ELF-1 (cell line): ENCODE data around the gene ADIPOR2.
"Not testable (repeated sequence)": the region's sequence is repeated elsewhere in the genome, so short reads cannot be mapped to it uniquely, and the experiment has no call there.

Experiments used
- DNase-seq: peaks from one replicate; pipeline ENCODE4 v3.0.0-alpha.2; 2016; ENCODE audit warnings: low read depth, low spot score

Gene ADIPOR2

DNA sequence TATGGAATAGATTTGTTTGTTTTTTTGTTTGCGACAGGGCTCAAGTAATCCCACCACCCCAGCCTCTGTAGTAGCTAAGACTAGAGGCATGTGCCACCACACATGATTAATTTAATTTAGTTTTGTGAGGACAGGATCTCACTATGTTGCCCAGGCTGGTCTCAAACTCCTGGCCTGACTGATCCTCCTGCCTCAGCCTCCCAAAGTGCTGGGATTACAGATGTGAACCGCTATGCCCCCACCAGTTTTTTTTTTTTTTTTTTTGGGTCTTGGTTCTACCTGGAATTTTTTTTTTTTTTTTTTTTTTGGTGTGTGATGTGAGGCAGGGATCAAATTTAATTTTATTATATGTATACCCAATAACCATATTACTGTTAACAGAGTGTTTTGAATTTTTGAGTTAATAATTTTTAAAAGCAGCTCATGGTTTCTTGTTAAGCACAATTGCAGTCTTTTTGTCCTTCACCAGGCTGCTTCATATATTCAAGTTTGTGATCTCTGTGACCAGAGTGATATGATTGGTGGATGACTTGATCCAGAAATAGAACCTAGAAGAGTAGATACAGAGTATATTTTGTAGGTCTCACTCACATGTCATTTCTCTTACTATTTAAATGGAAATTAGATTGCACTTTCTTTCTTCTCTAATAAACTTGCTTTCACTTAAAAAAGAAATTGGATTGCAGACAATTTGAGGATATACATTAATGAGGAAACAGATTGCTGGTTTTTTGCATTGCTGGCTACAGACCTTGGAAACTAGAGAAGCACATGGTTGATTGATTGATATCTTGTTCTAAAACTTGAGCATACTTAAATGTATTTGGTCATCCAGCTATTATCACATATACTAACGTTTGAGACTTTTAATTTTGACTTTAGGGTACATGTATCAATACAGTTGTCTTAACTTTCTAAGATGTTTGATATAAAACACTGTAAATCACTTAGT lies 13.2 kb downstream of the ADIPOR2 start:
- DNase-seq = no peak

DNA sequence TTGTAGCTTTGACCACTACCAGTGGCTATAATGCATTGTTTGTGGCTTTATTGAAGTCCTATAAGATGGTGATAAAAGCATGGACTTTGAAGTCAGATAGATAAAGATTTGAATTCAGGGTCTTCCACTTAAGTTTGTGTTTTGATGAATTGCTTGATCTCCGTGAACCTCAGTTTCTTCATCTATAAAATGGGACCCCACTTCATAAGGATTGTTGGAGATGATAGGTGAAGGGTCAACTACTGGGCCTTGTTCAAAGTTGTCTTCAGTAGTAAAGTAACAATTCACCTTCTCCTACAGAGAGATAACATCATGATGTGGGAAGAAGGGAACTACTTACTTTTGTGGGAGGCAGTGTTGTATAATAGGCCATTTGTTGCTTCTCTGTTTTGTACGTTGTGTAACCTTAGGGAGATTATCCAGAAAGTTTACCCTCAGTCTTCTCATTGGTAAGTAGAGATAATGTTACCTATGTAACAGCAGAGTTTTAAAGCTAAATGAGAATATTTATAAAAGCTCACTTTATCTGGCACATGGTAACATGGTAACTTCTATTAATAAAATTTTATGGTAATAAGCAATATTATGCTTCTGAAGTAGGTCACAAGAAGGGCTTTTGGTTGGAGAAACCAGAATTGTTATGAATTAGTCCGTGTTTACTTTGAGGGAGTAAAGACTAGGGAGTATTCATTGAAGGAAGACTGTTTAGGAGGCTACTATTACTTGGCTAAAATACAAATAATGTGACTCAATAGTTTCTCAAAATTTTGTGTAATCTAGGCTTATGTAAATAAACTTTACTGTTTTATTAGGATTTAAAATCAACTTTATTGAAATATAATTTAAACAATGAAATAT lies 15.1 kb downstream of the ADIPOR2 start:
- no peak for DNase-seq

DNA sequence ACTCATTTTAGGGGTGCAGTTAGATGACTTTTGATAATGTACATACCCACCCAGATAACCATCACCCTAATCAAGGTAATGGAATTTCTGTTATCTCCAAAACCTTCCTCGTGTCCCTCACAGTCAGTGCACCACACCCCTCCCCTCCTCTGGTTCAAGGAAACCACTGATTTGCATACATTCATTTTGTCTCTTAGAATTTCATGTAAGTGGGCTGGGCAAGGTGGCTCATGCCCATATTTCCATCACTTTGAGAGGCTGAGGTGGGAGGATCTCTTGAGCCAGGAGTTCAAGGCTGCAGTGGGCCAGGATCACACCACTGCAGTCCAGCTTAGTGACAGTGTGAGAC lies 15.7 kb downstream of the ADIPOR2 start:
- DNase-seq = no peak

DNA sequence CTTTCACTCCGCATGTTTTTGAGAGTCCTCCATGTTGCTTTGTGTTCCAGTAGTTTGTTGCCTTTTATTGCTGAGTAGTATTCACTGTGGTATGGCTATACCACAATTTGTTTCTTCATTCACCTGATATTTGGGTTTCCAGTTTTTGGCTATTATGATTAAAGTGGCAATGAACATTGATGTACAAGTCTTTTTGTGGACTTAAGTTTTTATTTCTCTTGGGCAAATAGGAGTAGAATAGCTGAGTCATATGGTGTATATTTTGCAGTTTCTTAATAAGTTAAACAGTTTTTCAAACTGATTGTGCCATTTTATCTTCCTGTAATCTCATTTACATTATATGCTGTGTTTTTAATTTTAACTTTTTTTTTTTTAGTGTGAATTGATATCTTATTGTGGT lies 16.2 kb downstream of the ADIPOR2 start:
- no peak for DNase-seq

DNA sequence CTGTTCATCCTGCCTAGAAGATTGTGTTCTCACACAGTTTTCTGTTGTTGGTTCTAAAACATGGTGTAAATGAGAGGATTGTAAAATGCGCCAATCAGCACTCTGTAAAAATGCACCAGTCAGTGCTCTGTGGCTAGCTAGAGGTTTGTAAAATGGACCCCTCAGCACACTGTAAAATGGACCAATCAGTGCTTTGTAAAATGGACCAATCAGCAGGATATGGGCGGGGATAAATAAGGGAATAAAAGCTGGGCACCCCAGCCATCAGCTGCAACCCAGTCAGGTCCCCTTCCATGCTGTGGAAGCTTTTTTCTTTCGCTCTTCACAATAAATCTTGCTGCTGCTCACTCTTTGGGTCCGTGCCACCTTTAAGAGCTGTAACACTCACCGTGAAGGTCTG lies 19.1 kb downstream of the ADIPOR2 start:
- DNase-seq = not testable (repeated sequence)

DNA sequence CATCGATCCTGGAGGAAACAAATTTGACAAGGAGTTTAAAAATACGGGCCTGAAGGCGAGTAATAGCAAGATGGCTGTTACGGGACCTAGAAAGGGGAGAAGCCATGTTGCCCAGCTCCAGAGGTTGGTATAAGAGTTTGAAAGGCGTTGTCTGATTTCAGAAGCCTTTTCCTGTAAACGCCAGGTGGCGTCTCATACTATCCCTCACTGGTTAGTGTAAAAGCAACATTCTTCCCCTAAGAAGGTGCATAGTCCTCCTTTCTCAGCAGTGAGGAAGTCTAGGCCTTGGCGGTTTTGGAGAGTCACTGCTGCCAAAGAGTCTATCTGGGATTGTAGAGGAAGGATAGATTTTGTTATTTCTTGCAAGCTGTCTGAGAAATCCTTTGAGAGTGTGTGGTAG lies 20.0 kb downstream of the ADIPOR2 start:
- not testable (repeated sequence) for DNase-seq

DNA sequence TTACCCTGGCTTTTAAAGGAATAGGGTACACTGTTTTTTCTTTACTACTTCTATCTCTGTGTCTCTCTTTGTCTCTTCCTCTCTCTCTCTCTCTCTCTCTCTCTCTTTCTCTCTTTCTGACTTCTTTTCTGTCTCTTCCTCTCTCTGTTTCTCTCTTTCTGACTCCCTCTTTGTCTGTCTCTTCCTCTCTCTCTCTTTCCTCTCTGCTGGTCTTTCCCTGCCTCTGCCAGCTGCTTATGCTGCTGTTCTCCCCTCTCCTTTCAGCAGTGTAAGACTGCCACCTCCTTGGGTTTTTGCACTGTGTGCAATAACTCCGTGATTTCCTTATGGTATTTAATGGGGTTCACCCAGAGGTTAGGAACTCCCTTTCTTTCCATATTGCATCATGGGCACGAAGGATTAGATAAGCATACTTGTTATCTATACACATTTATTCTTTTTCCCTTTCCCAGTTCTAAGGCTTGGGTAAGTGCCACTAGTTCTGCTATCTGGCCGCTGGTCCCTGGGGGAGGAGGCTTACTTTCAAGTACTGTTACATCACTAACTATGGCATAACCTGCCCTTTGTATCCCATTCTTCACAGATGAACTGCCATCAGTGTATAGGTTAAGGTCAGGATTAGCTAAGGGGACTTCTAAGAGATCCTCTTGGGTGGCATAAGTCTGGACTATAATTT lies 20.8 kb downstream of the ADIPOR2 start:
- DNase-seq = not testable (repeated sequence)

DNA sequence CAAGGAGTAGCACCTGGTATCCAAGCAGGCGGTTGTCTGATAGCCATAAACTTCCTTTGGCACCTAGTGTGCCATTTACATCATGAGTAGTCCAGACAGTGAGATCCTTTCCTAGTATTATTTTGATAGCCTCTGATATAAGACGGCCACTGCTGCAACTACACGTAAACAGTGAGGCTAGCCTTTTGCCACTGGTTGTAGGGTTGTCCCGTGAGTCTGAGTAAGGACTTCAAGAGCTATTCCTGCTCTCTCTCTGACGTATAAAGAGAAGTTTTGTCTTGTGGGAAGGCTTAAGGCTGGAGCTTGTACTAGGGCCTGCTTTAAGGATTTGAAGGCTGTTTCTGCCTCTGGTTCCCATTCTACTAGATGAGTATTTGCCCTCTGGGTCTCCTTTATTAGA lies 21.4 kb downstream of the ADIPOR2 start:
- DNase-seq = not testable (repeated sequence)

DNA sequence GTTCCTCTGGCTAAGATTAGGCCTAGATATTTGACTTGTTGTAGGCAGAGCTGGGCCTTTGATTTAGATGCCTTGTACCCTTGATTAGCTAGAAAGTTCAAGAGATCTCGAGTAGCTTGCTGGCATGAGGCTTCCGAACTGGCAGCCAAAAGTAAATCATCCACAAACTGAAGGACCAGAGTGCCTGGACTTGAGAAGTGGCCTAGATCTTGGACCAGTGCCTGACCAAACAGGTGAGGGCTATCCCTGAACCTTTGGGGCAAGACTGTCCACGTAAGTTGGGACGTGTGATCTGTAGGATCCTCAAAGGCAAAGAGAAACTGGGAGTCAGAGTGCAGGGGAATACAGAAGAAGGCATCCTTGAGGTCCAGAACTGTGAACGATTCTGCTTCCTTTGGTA lies 22.0 kb downstream of the ADIPOR2 start:
- DNase-seq = not testable (repeated sequence)

DNA sequence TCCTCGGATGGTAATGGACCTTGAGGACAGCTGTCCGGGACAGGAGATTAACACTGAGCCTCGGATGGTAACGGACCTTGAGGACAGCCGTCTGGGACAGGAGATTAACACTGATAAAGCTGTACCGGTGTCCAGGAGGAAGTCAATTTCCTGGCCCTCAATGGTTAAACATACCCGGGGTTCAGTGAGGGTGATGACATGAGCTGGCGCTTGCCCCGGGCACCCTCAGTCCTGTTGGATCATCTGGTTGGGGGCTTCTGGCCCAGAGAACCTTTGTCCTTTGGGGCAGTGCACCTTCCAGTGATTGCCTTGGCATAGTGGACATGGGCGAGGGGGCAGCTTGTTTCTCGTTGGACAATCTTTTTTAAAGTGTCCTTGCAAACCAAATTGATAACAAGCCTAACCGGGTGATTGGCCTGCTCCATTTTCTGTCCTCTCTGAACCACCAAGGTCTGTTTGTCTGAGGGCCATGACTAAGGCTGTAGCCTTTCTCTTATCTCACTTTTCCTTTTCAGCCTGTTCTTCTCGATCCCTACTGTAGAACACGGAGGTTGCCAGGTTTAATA lies 23.0 kb downstream of the ADIPOR2 start:
- DNase-seq = not testable (repeated sequence)

DNA sequence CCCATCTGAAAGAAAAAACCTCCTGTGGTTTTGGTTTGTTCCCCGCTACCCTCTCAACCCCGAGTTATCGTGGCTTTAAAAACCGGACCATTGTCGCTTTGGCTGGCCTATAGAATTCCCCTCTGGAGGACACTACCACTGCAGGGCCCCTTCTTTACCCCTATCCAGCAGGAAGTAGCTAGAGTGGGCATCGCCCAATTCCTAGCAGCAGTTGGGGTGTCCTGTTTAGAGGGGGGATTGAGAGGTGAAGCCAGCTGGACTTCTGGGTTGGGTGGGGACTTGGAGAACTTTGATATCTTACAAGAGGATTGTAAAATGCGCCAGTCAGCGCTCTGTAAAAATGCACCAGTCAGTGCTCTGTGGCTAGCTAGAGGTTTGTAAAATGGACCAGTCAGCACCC lies 24.6 kb downstream of the ADIPOR2 start:
- DNase-seq = not testable (repeated sequence)

DNA sequence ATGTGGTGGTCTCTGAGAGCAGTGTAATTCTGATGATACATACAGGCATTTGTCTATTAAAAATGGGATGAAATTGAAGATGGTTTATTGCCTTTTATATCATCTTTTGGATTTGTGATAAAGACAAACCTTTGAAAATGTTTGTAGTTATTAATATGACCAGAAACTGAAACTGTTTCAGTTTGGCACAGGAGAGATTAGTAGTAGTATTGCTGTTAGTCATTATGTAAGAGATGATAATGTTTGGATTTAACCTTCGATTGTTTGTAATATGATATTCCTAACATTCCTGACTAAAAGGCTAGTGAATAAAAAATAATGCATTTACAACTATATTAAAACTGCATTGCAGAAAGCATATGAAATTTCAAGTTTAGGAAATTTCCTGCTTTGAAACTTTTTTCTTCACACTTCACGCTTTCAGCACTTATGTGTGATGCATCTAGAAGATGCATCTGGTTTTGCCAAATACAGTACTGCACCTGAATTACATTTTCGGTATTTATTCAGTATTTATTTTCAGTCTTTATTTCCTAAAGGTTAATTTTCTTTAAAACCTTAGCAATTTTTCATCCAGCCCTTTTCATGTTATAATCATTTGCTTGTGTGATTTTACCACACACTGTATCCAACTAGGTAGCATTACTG lies 25.5 kb downstream of the ADIPOR2 start:
- no peak for DNase-seq

DNA sequence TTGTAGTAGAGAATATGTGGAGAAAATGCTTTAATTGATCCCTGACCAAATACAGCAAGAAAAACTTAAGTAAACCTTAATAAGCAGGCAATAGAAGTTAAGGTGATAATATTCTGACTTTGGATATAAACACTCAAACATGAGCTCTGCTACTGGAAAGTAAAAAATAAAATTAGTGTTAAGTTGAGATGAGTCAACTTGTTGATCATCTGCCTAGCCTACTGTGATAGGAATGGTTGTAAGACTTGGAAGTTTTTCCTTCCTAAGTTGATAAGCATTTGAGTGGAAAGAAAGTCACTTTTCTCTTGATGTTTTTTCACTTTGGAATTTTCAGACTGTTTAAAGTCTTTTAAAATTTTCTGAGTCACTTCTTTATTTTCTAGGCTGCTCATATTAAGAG lies 26.0 kb downstream of the ADIPOR2 start:
- DNase-seq = no peak

DNA sequence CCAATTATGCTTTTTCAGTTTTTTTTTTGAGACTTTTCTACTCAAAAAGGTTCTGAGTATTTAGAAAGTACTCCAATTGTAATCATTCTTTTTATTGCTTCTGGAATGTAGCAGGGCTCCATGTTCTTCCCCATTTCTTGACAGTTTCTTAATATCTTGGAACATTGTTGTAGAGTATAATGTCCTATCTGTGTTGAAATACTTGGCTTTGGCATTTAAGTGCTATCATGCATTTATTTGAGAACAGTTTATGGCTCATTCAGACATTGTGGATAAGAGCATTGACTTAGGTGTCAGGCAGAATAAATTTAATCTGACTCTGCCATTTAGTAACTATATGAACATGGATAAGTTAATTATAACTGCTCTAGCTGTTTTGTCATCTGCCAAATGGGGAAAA lies 28.3 kb downstream of the ADIPOR2 start:
- DNase-seq = no peak

DNA sequence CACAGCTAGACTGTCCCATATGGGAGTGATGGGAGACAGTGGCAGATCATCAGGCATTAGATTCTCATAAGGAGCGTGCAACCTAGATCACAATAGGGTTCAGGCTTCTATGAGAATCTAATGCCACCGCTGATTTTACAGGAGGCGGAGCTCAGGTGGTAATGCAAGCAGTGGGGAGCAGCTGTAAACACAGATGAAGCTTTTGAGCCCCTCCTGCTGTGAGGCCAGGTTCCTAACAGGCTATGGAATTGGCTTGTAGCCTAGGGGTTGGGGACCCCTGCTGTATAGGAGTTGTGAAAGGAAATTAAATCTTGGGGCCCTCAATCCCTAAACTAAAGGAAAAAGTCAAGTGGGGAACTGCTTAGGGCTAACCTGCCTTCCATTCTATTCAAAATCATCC lies 29.6 kb downstream of the ADIPOR2 start:
- DNase-seq = peak; percentile 37

DNA sequence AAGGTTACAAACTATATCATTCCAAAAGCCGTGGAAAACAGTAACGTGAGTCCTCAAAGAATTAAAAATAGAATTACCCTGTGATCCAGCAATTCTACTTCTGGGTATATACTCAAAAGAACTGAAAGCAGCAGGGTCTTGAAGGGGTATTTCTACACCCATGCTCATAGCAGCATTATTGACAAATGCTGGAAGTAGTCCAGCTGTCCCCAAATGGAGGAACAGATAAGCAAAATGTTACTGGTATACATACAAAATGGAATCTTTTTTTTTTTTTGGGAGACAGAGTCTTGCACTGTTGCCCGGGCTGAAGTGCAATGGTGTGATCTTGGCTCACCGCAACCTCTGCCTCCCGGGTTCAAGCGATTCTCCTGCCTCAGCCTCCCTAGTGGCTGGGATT lies 32.9 kb downstream of the ADIPOR2 start:
- DNase-seq = no peak

DNA sequence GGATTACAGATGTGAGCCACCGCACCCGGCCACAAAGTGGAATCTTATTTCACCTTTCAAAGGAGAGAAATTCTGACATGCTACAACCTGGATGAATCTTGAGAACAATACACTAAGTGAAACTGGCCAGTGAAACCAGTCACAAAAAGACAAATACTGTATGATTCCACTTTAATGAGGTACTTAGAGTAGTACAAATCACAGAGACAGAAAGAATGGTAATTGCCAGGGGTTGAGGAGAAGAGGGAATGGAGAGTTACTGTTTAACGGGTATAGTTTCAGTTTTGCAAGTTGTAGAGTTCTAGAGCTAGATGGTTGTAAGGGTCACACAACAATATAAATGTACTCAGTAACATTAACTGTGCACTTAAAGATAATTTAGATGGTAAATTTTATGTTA lies 33.4 kb downstream of the ADIPOR2 start:
- DNase-seq = no peak

DNA sequence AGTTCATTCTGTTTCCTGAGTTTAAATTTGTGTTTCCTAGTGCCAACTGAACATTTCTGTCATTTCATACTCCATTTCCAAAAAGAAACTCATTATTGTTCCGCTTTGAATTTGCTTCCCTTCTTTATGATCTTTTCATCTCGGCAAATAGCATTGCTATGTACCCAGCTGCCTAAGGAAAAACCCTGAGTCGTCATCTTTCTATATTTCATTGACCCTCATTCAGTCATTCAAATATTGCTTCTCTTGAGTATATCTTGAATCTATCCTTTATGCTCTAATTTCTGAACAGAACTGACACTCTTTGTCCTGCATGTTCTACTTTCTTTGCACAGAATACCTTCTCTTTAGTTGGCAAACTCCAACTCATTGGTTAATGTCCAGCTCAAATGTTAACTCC lies 35.9 kb downstream of the ADIPOR2 start:
- DNase-seq = no peak

DNA sequence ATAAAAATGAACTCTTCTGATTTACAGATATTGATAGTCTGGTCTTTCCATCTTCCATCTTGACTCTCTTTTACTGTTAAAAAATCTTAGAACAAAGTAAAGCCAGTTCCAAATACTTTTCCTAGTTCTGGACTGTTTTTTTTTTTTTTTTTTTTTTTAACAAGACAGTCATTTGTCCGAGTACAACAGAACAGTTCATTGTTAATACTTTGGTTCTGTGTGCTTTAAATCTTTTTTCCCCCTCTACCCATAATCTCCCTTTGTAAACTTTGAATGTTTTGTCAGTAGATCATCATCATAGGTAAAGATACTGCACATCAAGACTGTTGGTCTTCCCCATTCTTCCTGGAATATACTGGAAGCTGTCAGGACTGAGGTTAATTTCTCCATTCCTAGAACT lies 38.0 kb downstream of the ADIPOR2 start:
- DNase-seq = no peak

DNA sequence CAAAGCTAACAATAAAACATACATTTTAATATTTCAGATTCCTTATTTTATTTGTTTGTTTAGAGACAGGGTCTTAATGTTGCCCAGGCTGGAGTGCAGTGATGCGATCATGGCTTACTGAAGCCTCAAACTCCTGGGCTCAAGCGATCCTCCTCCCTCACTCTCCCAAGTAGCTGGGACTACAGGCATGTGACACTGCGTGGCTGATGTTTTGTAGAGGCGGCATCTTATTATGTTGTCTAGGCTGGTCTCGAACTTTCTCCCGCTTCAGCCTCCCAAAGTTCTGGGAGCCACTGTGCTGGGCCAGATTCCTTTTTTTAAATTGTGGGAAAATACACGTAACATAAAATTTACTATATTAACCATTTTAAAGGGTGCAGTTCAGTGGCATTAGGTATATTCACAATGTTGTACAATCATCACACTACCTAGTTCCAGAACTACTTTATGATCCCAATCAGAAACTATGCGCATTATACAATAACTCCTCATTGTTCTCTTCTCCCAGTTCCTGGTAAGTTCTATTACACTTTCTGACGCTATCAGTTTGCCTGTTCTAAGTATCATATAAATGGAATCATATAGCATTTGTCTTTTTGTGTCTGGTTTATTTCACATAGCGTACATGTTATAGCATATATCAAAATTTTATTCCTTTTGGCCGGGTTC lies 40.3 kb downstream of the ADIPOR2 start:
- DNase-seq = no peak

DNA sequence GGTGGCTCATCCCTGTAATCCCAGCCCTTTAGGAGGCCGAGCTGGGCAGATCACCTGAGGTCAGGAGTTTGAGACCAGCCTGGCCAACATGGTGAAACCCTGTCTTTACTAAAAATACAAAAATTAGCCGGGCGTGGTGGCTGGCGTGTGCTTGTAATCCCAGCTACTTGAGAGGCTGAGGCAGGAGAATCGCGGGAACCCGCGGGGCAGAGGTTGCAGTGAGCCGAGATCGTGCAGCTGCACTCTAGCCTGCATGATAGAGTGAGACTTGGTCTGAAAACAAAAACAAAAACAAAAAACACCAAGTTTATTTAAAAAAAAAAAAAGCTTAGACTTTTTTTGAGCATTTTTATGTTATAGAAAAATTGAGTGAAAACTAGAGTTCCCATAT lies 40.8 kb downstream of the ADIPOR2 start:
- DNase-seq = not testable (repeated sequence)
